Uterus (tissue), 4 donors: ENCODE measurements around the gene PRKG1. TPM values are rescaled to one million over a fixed set of nuclear protein-coding genes. Genes with fewer than 3 reads are reported as not detected.

Source experiments
- DNase-seq, 2 donors: peaks; one replicate each; pipeline ENCODE4 v3.0.0-alpha.2; 2019 to 2020
- H3K27ac ChIP-seq, 2 donors: fragments of 200-600 bp; sonication (generic); 1 replicate in 1 of 2; 2 replicates in 1 of 2; pipeline ENCODE4 v1.5.1; 2016 to 2018
- H3K27me3 ChIP-seq, 2 donors: fragments of 200-600 bp; sonication (generic); one replicate each; pipeline ENCODE4 v1.5.1; 2018 to 2019; ENCODE audit warnings: control low read depth in 1 of 2
- H3K36me3 ChIP-seq, 2 donors: fragments of 200-600 bp; sonication (generic); one replicate each; pipeline ENCODE4 v1.5.1; 2019; ENCODE audit warnings: control low read depth in 1 of 2
- H3K4me1 ChIP-seq, 2 donors: fragments of 200-600 bp; sonication (generic); one replicate each; pipeline ENCODE4 v1.5.1; 2018 to 2019; ENCODE audit warnings: control low read depth in 1 of 2
- H3K4me3 ChIP-seq, 2 donors: fragments of 200-600 bp; sonication (generic); 1 replicate in 1 of 2; 2 replicates in 1 of 2; pipeline ENCODE4 v1.5.1; 2018 to 2019; ENCODE audit warnings: mild to moderate bottlenecking in 1 of 2
- H3K9me3 ChIP-seq, 2 donors: fragments of 200-600 bp; sonication (generic); one replicate each; pipeline ENCODE4 v1.5.1; 2019; ENCODE audit warnings: control low read depth in 1 of 2
- CTCF ChIP-seq, 4 experiments: fragments of 200-600 bp in 2 of 4; fragments of 450-650 bp in 2 of 4; sonication (generic) in 2 of 4; IDR thresholded peaks; one replicate each; pipeline ENCODE4 v1.5.1; 2016 to 2019; ENCODE audit warnings: antibody characterized with exemption in 4 of 4, mild to moderate bottlenecking in 2 of 4, moderate library complexity in 1 of 4
- POLR2A ChIP-seq, 2 donors: fragments of 450-650 bp; IDR thresholded peaks; one replicate each; pipeline ENCODE4 v1.6.1; 2016; ENCODE audit warnings: antibody characterized with exemption in 2 of 2, mild to moderate bottlenecking in 1 of 2, moderate library complexity in 1 of 2
- intact Hi-C: fragments of 100-400 bp; cut with DNase I; formaldehyde crosslinking; loops from one replicate; pipeline ENCODE4 v1.15.1; 2023; ENCODE audit warnings: low total_unique reads
- total RNA-seq, 4 donors: library from RNA; depleted of rRNA in 3 of 4; stranded (reverse); fragments of >200 nt in 3 of 4; gene quantifications; one replicate each; pipeline versions ENCODE4 v1.1.0 to v1.2.4, GENCODE V29; 2014 to 2023
- donor health status: DM: yes; HTN: yes; CAD: no.

PRKG1 gene
- total RNA-seq, 4 donors from 2014 or later: 32.4 to 136 (median 69.6) TPM

GRCh38 chr10:52043811-52044210, 969.5 kb downstream of the PRKG1 start:
- H3K4me1 ChIP-seq: no peaks in the 10 kb centered on the region
- intact Hi-C loops: no loop called here

GRCh38 chr10:52048051-52048450, 973.8 kb downstream of the PRKG1 start:
- Histone ChIP-seq H3K27me3 (no peaks in the 10 kb centered on the region), H3K27ac (no peak overlapping the region), H3K4me1 (no peaks in the 10 kb centered on the region), H3K9me3 (no peaks in the 10 kb centered on the region), H3K36me3 (no peaks in the 10 kb centered on the region), H3K4me3 (no peak overlapping the region)
- intact Hi-C loops: no loop called here
- DNase-seq: no peak
- TF ChIP-seq CTCF (IDR thresholded peaks at IDR 0.05) (no peak), POLR2A (IDR thresholded peaks at IDR 0.05) (no peak)

More at GRCh38 chr10:52043811-52044210, 969.5 kb downstream of the PRKG1 start:
- H3K27ac ChIP-seq: no peak overlapping the region
- no peak overlapping the region for H3K4me3 ChIP-seq
- TF ChIP-seq CTCF (IDR thresholded peaks at IDR 0.05) (no peak), POLR2A (IDR thresholded peaks at IDR 0.05) (no peak)
- H3K9me3 ChIP-seq: no peaks in the 10 kb centered on the region
- no peak for DNase-seq
- H3K27me3 ChIP-seq: no peaks in the 10 kb centered on the region
- H3K36me3 ChIP-seq: no peaks in the 10 kb centered on the region

GRCh38 chr10:52050429-52051047, 976.3 kb downstream of the PRKG1 start:
- no peak overlapping the region for H3K27ac ChIP-seq
- H3K36me3 ChIP-seq: no peaks in the 10 kb centered on the region
- TF ChIP-seq POLR2A (IDR thresholded peaks at IDR 0.05) (no peak), CTCF (IDR thresholded peaks at IDR 0.05) (no peak)
- no peak for DNase-seq
- no peak overlapping the region for H3K4me3 ChIP-seq
- H3K4me1 ChIP-seq: no peaks in the 10 kb centered on the region
- H3K27me3 ChIP-seq: no peaks in the 10 kb centered on the region
- no peaks in the 10 kb centered on the region for H3K9me3 ChIP-seq
- intact Hi-C loops: no loop called here

GRCh38 chr10:52053497-52053896, 979.2 kb downstream of the PRKG1 start:
- H3K4me1 ChIP-seq: no peaks in the 10 kb centered on the region
- TF ChIP-seq CTCF (IDR thresholded peaks at IDR 0.05) (no peak), POLR2A (IDR thresholded peaks at IDR 0.05) (no peak)
- no peak overlapping the region for H3K4me3 ChIP-seq
- H3K36me3 ChIP-seq: no peaks in the 10 kb centered on the region
- no peaks in the 10 kb centered on the region for H3K9me3 ChIP-seq
- no peak overlapping the region for H3K27ac ChIP-seq
- intact Hi-C loops: no loop called here
- no peaks in the 10 kb centered on the region for H3K27me3 ChIP-seq
- DNase-seq: no peak

GRCh38 chr10:52056291-52056690, 982.0 kb downstream of the PRKG1 start:
- intact Hi-C loops: no loop called here
- DNase-seq: no peak
- TF ChIP-seq POLR2A (IDR thresholded peaks at IDR 0.05) (no peak), CTCF (IDR thresholded peaks at IDR 0.05) (no peak)
- H3K27me3 ChIP-seq: no peaks in the 10 kb centered on the region
- no peaks in the 10 kb centered on the region for H3K4me1 ChIP-seq
- no peak overlapping the region for H3K4me3 ChIP-seq
- no peak overlapping the region for H3K27ac ChIP-seq
- no peaks in the 10 kb centered on the region for H3K36me3 ChIP-seq
- no peaks in the 10 kb centered on the region for H3K9me3 ChIP-seq
